ENCODE measurements around the gene WSB1.
A peak's percentile ranks its signal among the peaks of the same experiment; 100 is the strongest.

Gene WSB1

DNA sequence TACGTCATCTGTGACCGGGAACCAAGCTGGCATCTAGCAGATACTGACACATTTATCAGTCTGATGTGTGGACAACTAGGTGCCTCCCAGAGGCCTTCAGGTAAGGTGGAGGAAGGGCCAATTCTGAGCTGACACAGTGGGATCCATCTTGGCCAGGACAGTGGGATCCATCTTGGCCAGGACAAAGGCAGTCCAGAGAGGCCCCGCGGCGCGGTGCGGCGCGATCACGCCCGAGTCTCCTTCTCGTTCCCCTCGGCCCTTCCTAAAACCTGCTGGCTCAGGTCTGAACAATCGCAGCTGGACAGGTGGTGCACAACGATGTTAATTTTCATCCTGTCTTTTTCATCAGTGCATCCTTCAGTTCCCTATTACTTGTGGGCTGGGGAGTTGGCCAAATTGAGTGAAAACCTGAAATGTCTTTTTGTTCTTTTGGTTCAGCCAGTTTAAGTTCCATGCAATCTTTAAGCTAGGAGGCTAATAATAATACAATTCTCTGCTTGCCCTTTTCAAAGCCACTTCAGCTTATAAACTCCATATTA is 486 bp upstream of the WSB1 start:
- peaks cover 12% of the 10 kb centered on the region for H3K36me3 ChIP-seq (ENCODE audit: low read depth)
- peak overlapping the region; percentile 72 for H3K4me3 ChIP-seq (ENCODE audit: severe bottlenecking)
- H3K27me3 ChIP-seq (ENCODE audit: insufficient read depth, poor library complexity, severe bottlenecking) = no peaks in the 10 kb centered on the region
- ATAC-seq (ENCODE audit: low read depth) = no peak
- H3K9me3 ChIP-seq (ENCODE audit: severe bottlenecking) = no peaks in the 10 kb centered on the region
- TF ChIP-seq, protein P1, sequence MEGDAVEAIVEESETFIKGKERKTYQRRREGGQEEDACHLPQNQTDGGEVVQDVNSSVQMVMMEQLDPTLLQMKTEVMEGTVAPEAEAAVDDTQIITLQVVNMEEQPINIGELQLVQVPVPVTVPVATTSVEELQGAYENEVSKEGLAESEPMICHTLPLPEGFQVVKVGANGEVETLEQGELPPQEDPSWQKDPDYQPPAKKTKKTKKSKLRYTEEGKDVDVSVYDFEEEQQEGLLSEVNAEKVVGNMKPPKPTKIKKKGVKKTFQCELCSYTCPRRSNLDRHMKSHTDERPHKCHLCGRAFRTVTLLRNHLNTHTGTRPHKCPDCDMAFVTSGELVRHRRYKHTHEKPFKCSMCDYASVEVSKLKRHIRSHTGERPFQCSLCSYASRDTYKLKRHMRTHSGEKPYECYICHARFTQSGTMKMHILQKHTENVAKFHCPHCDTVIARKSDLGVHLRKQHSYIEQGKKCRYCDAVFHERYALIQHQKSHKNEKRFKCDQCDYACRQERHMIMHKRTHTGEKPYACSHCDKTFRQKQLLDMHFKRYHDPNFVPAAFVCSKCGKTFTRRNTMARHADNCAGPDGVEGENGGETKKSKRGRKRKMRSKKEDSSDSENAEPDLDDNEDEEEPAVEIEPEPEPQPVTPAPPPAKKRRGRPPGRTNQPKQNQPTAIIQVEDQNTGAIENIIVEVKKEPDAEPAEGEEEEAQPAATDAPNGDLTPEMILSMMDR (IDR thresholded peaks at IDR 0.05; ENCODE audit: poor library complexity, severe bottlenecking) = no peak
- H3K4me1 ChIP-seq (ENCODE audit: insufficient read depth, poor library complexity, severe bottlenecking) = peaks cover 16% of the 10 kb centered on the region
- no peak for DNase-seq (ENCODE audit: low spot score)
- peak overlapping the region; percentile 78 for H3K27ac ChIP-seq (ENCODE audit: poor library complexity, severe bottlenecking)

DNA sequence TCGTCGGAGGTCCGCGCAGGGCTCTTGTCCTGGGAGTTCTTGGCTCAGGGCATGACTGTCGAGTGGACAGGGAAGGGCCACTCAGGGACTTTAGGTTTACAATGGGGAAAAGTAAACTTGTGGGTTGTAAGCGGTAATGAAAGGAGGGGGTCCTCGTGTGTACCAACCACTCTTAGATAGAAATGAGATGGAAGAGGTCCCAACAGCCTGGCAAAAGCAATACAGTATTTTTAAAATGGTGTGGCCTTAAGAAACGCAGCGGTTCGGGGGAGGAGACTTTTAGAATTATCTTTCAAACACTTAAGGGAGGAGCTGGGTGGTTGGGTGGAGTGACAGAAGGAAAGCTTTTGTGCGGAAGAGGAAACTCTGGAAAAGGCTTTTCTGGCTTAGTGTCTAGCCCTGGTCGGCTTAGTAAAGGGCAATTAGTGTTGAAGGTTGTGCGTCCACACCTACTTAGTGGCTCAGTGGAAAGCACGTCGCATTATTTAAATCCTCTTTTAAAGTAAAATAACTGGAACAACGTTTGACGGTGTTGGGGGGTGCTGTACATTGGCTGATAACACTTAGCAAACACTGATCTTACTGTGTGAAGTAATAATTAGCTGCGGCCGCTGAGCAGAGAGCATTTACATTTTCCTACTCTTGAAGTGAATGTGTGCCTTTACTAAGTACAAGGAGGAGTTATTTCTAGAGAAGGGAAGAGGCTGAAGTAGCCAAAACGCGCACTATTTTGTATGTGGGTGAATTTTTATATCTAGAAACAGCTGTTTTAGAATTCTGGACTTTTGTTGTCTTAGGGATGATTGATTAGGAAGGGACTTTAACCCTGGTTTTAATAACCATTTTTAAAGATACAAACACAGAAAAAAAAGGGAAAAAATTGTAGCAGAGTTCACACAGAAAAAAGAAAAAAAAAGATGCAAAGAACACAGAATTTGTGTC is 1.0 kb downstream of the WSB1 start:
- Histone ChIP-seq H3K27ac (ENCODE audit: poor library complexity, severe bottlenecking) (peak overlapping the region; percentile 78), H3K36me3 (ENCODE audit: low read depth) (peaks cover 12% of the 10 kb centered on the region), H3K4me1 (ENCODE audit: insufficient read depth, poor library complexity, severe bottlenecking) (peaks cover 22% of the 10 kb centered on the region), H3K27me3 (ENCODE audit: insufficient read depth, poor library complexity, severe bottlenecking) (no peaks in the 10 kb centered on the region), H3K4me3 (ENCODE audit: severe bottlenecking) (peak overlapping the region; percentile 72), H3K9me3 (ENCODE audit: severe bottlenecking) (no peaks in the 10 kb centered on the region)
- peak; percentile 69 for ATAC-seq (ENCODE audit: low read depth)
- TF ChIP-seq, protein P1 (IDR thresholded peaks at IDR 0.05; ENCODE audit: poor library complexity, severe bottlenecking) = no peak
- DNase-seq (ENCODE audit: low spot score) = no peak

DNA sequence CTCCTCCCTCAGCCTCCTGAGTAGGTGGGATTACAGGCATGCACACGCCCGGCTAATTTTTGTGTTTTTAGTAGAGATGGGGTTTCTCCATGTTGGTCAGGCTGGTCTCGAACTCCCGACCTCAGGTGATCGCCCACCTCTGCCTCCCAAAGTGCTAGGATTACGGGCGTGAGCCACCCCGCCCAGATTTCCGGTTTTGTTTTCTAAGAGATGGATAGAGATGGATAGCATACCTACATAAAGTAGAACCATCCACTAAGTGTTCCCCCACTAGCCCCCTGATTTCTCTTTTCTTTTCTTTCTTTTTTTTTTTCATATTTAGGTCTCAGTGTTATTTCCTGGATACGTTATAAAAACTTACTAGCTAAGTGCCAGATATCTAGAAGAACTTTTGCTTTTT is 2.0 kb downstream of the WSB1 start:
- TF ChIP-seq, protein P1 (IDR thresholded peaks at IDR 0.05; ENCODE audit: poor library complexity, severe bottlenecking) = no peak
- ATAC-seq (ENCODE audit: low read depth) (no peak), DNase-seq (ENCODE audit: low spot score) (no peak)
- peak overlapping the region; percentile 78 for H3K27ac ChIP-seq (ENCODE audit: poor library complexity, severe bottlenecking)
- H3K36me3 ChIP-seq (ENCODE audit: low read depth) = peaks cover 12% of the 10 kb centered on the region
- H3K4me1 ChIP-seq (ENCODE audit: insufficient read depth, poor library complexity, severe bottlenecking) = peaks cover 22% of the 10 kb centered on the region
- H3K27me3 ChIP-seq (ENCODE audit: insufficient read depth, poor library complexity, severe bottlenecking) = no peaks in the 10 kb centered on the region
- no peaks in the 10 kb centered on the region for H3K9me3 ChIP-seq (ENCODE audit: severe bottlenecking)
- H3K4me3 ChIP-seq (ENCODE audit: severe bottlenecking) = peak overlapping the region; percentile 72

DNA sequence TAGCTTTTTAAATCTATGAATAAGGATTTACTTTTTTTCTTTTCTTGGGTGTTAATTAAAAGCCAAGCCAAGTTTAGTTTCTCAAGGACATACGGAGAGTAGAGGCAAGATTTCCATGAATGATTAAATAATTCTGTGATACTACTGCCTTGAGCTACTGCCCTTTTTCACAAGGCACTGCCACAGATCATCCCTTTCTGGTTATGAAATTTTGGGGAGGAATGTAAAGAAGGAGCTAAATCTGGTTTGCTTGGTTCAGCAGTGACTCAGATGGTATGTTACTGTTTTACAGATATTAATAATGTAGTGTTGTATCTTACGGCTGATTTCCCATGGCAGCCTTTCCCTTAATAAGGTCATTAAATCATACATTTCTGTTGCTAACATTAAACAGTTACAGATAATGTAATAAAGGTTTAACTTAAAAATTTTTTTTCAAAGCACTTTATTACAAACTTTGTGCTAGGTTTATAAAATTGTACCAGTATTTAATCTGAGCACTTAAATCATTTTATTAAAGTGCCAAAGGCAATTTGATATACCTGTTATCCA is 2.6 kb downstream of the WSB1 start:
- H3K27ac ChIP-seq (ENCODE audit: poor library complexity, severe bottlenecking) = peak overlapping the region; percentile 78

More for the DNA sequence above, 2.6 kb downstream of the WSB1 start:
- Histone ChIP-seq H3K9me3 (ENCODE audit: severe bottlenecking) (no peaks in the 10 kb centered on the region), H3K4me3 (ENCODE audit: severe bottlenecking) (peak overlapping the region; percentile 72), H3K36me3 (ENCODE audit: low read depth) (peaks cover 16% of the 10 kb centered on the region), H3K27me3 (ENCODE audit: insufficient read depth, poor library complexity, severe bottlenecking) (no peaks in the 10 kb centered on the region), H3K4me1 (ENCODE audit: insufficient read depth, poor library complexity, severe bottlenecking) (peaks cover 22% of the 10 kb centered on the region)
- TF ChIP-seq, protein P1 (IDR thresholded peaks at IDR 0.05; ENCODE audit: poor library complexity, severe bottlenecking) = no peak
- DNase-seq (ENCODE audit: low spot score) = no peak
- ATAC-seq (ENCODE audit: low read depth) = peak; percentile 55
